ENCODE results near the gene KRTAP29-1.

DNA sequence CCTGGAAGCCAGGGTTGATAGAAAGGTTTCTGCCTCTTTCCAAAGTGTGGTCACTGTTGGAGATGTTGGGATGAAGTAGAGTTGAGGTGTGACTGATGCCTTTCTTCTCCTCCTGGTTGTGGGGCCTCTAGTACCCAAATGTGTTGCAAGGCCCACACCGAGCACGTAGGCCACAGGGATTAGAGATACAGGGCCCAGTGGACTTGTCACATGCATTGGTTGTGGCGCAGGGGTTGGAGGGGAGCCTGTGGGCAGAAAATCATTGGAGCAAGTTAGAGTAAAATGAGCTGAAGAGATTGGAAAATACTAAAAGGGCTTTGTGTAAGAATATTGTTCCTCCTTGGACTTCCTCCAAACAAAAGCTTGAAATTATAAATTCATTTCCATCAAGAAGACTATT, 43.3 kb upstream of the KRTAP29-1 start:
- TF ChIP-seq RNF2 (IDR thresholded peaks at IDR 0.05; ENCODE audit: borderline replicate concordance, low read depth), result no peak
- TF ChIP-seq, protein P1, sequence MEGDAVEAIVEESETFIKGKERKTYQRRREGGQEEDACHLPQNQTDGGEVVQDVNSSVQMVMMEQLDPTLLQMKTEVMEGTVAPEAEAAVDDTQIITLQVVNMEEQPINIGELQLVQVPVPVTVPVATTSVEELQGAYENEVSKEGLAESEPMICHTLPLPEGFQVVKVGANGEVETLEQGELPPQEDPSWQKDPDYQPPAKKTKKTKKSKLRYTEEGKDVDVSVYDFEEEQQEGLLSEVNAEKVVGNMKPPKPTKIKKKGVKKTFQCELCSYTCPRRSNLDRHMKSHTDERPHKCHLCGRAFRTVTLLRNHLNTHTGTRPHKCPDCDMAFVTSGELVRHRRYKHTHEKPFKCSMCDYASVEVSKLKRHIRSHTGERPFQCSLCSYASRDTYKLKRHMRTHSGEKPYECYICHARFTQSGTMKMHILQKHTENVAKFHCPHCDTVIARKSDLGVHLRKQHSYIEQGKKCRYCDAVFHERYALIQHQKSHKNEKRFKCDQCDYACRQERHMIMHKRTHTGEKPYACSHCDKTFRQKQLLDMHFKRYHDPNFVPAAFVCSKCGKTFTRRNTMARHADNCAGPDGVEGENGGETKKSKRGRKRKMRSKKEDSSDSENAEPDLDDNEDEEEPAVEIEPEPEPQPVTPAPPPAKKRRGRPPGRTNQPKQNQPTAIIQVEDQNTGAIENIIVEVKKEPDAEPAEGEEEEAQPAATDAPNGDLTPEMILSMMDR (IDR thresholded peaks at IDR 0.05), result no peak
- no peak for TF ChIP-seq CBX2 (IDR thresholded peaks at IDR 0.05; ENCODE audit: borderline replicate concordance, low read depth)
- no peak for TF ChIP-seq RFX5 (IDR thresholded peaks at IDR 0.05)
- no peak for TF ChIP-seq RCOR1 (IDR thresholded peaks at IDR 0.05; ENCODE audit: low read depth, low read length)
- TF ChIP-seq JUNB (IDR thresholded peaks at IDR 0.05), result no peak
- TF ChIP-seq, protein P2, sequence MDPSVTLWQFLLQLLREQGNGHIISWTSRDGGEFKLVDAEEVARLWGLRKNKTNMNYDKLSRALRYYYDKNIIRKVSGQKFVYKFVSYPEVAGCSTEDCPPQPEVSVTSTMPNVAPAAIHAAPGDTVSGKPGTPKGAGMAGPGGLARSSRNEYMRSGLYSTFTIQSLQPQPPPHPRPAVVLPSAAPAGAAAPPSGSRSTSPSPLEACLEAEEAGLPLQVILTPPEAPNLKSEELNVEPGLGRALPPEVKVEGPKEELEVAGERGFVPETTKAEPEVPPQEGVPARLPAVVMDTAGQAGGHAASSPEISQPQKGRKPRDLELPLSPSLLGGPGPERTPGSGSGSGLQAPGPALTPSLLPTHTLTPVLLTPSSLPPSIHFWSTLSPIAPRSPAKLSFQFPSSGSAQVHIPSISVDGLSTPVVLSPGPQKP (IDR thresholded peaks at IDR 0.05; ENCODE audit: low read depth, low read length), result no peak
- TF ChIP-seq FOSB (CRISPR knock-in tag; IDR thresholded peaks at IDR 0.05), result no peak
- no peak for TF ChIP-seq POLR2A (IDR thresholded peaks at IDR 0.05; ENCODE audit: low read length)
- TF ChIP-seq CHD2 (IDR thresholded peaks at IDR 0.05; ENCODE audit: low read length, partially characterized antibody), result no peak
- TF ChIP-seq, protein P3, sequence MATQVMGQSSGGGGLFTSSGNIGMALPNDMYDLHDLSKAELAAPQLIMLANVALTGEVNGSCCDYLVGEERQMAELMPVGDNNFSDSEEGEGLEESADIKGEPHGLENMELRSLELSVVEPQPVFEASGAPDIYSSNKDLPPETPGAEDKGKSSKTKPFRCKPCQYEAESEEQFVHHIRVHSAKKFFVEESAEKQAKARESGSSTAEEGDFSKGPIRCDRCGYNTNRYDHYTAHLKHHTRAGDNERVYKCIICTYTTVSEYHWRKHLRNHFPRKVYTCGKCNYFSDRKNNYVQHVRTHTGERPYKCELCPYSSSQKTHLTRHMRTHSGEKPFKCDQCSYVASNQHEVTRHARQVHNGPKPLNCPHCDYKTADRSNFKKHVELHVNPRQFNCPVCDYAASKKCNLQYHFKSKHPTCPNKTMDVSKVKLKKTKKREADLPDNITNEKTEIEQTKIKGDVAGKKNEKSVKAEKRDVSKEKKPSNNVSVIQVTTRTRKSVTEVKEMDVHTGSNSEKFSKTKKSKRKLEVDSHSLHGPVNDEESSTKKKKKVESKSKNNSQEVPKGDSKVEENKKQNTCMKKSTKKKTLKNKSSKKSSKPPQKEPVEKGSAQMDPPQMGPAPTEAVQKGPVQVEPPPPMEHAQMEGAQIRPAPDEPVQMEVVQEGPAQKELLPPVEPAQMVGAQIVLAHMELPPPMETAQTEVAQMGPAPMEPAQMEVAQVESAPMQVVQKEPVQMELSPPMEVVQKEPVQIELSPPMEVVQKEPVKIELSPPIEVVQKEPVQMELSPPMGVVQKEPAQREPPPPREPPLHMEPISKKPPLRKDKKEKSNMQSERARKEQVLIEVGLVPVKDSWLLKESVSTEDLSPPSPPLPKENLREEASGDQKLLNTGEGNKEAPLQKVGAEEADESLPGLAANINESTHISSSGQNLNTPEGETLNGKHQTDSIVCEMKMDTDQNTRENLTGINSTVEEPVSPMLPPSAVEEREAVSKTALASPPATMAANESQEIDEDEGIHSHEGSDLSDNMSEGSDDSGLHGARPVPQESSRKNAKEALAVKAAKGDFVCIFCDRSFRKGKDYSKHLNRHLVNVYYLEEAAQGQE (IDR thresholded peaks at IDR 0.05), result no peak
- TF ChIP-seq, protein P4, sequence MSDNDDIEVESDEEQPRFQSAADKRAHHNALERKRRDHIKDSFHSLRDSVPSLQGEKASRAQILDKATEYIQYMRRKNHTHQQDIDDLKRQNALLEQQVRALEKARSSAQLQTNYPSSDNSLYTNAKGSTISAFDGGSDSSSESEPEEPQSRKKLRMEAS (IDR thresholded peaks at IDR 0.05), result no peak

Measured in A549 (cell line).